GM21423 (cell line): ENCODE data around the gene ST3GAL6.

ENCODE experiments used
- ATAC-seq: cut with Tn5 transposase; IDR thresholded peaks from one replicate; pipeline ENCODE4 v1.9.1; 2021; ENCODE audit warnings: mild to moderate bottlenecking, moderate library complexity; ENCODE audit not compliant: unreplicated experiment

Gene ST3GAL6

DNA sequence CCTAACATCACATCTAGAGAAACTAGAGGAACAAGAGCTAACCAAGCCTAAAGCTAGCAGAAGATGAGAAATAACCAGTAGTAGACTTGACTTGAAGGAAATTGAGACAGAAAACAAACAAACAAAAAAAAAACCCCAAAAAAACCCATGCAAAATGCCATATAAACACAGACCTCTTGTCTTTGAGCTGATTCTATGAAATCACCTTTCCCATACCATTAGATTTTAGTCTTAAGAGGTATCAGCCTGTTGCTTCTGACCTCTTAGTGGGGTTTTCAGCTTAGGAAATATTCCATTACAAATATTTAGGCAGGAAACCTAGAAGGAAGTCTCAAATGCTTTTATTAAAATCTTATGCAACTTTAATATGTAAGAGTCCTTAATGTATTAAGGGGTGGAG is 23.9 kb upstream of the ST3GAL6 start:
- ATAC-seq = no peak

DNA sequence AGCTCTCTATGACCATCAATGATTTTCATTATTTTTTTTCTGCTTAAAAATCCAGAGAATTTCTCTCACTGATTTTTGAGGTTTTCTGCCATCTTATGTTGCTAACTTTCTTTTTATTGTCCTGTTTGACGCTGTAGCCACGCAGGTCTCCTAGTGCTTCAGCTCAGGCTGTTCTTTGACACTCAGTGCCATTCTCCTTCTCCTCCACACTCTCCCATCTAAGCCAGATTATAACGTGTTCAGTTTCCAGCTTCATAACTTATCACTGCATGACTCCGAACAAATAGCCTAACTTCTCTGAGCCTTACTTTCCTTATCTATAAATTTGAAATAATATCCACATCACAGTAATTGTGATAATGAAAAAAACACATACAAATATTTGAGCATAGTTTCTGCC is 22.8 kb upstream of the ST3GAL6 start:
- ATAC-seq = no peak

DNA sequence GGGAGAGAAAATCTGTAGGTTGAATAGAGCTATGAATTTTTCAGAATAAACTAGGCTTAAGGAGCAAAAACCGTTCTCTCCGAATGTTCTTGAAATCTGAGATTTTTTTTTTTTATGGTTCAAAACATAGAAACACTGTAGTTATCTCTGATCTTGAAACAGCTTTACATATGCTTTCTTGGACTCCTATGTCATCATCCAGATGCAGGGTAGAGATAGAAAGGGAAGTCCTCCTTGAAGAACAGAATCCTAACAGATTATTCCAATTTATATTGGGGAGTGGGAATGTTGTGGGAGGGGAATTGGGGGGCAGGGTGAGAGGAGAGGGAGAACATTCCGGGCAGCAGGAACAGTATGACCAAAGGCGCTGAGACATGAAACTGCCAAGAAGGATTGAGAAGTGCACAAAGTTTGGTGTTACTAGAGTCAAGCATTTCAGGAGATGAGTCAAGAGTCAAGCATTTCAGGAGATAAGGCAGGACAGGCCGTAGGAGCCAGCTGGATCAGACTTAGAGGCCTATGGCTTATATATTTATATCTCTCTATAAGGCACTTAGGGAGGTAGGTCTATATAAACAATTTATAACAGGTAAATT is 21.9 kb upstream of the ST3GAL6 start:
- ATAC-seq = no peak

DNA sequence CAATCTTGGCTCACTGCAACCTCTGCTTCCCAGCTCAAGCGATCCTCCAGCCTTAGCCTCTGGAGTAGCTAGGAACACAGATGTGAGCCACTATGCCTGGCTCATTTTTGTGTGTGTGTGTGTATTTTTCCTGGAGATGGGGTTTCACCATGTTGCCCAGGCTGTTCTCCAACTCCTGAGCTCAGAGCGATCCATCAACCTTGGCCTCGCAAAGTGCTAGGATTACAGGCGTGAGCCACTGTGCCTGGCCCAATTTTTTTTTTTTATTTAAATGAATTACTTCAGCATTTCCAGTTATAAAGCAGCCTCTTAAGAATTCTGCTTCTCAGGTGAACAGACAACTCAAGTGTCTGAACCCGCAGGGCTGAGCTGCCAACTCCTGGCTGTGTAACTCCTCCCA is 20.1 kb upstream of the ST3GAL6 start:
- no peak for ATAC-seq

DNA sequence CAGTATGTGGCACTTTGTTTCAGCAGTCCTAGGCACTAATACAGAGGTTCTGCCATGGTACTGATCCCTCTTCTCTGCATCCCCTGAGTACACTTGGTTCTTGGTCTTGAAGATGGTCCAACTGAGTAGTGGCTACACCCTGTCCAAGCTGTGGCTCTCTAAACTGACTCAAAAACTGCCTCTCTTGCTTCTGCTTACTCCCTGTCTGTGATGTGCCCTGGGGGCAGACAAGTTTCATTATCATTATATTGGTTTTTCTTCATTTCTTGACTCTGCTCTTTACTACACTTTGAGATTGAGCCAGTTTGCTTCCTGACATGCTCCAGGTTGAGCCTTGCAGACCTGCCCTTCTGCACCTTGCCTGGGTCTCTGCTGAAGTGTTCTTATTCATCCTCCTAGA is 18.9 kb upstream of the ST3GAL6 start:
- ATAC-seq = no peak

DNA sequence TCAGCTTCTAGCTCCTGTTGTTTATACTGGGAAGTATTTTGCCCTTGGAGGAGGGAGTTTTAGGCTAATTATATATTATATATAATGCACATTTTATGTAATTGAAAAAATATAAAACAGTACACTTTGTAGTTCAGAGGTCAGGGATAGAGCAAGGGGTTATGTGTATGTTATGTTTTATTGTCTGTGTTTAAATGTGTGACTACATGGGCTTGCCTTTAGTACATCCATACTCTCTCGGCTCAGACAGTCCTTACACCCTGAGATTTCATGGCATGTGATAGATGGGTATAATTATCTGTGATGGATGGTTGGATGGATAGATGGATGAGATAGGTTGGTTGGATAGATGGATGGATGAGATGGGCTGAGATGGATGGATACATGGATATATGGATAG is 17.4 kb upstream of the ST3GAL6 start:
- ATAC-seq = no peak

DNA sequence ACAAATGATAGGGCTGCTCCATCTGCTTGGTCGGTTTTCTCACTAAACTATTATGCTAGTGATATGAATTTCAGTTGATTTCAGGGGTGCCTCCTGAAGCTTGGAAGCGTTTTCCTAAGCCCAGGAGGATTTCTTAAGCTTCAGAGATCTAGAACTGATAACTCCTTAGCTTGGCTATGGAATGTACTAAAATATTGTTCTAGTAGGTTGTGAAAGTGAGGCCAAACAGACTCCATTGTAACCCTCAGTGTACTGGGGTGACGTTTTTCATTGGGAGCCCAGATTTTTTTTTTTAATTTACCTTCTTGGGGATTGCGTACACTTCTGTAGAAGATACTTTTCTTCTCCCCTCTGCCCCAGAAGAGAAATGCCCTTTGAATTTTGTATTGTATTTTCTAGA is 17.0 kb upstream of the ST3GAL6 start:
- ATAC-seq = no peak

DNA sequence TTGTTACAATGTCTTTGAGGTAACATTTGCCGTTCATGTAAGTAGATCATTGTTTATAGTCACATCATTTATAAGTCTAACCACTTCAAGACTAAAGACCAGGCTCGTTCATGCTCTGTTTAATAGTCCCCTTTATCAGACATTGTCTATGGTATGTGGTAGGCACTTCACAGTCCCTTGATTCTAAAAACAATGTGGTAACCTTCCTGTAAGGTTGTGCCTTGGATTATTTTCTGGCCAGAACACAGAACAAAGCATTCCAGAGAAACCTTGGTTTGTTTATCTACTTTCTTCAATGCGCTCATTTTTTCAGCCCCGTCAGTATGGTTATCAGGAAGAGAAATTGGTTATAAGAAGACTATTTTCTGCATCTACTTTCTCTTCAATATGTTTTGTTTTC is 16.3 kb upstream of the ST3GAL6 start:
- ATAC-seq = no peak

DNA sequence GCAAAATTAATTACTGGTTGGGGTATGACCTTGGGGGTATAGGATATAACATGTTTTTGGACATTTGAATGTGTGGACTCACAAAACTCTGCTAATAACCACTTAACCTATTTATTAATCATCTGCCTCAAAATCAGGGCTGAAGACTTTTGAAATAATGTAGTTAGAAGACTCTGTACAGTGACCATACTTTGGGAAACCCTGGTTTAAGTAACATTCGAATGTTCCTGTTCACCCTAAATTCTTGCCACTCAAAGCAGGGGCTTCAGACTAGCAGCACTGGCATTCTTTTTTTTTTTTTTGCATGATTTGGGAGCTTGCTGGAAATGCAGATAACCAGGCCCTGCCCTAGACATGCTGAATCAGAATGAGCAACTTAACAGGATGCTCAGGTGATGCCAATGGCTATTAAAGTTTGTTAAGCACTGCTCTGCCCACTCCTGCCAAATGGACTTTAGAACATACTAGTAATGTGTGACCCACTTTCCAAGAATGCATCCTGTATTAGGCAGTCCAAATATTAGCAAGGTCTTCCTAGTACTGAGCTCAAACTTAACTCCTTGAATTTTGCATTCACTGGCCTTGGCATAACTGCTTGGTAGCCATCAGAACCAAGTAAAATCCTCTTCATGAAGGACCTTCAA is 12.7 kb upstream of the ST3GAL6 start:
- ATAC-seq = no peak

DNA sequence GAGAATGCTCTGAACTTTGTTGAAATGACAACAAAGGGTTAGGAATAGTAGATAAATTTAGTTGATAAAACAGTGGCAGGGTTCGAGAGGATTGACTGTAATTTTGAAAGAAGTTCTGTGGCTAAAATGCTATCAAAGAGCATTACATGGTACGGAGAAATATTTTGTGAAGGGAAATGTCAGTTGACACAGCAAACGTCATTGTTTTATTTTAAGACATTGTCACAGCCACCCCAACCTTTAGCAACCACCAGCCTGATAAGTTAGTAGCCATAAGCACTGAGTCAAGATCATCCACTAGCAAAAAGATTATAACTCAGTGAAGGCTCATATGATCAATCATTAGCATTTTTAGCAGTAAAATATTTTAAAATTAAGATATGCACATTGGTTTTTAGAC is 8.7 kb upstream of the ST3GAL6 start:
- ATAC-seq = no peak

DNA sequence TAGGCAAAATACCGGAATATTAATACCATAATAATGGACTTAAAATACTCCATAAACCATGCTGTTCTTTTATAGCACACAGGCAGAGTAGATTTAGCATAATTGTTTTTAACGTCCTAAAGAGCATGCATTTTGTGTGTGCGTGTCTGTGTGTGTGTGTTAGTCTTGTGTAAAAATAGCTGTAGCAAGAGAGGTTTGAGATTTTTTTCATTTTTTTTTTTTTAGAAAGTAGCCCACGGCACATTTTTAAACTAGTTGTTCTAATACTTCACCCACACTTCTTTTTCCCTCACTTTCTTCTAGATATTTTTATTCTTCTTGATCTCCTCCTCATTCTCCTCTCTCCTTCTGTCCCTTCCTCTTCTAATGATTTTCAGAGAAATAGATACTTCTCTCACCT is 7.5 kb upstream of the ST3GAL6 start:
- no peak for ATAC-seq

DNA sequence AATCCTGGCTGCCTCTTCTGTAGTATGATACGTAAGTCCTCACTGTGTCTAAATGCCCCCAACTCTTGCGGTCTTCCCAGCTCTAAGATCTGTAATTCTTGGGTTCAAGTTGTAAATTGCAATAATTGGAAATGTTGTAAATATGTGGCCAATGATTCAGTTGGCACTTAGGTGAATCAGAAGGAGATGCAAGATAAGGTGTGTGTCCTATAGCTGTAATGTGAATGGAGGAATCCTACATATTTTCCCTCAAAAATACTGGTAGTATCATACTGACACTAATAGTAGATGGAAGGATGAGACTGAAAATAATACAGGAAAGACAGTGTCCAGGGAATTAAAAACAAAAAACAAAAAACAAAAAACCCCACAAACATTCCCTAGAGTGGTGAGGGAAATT is 3.5 kb upstream of the ST3GAL6 start:
- ATAC-seq = no peak

DNA sequence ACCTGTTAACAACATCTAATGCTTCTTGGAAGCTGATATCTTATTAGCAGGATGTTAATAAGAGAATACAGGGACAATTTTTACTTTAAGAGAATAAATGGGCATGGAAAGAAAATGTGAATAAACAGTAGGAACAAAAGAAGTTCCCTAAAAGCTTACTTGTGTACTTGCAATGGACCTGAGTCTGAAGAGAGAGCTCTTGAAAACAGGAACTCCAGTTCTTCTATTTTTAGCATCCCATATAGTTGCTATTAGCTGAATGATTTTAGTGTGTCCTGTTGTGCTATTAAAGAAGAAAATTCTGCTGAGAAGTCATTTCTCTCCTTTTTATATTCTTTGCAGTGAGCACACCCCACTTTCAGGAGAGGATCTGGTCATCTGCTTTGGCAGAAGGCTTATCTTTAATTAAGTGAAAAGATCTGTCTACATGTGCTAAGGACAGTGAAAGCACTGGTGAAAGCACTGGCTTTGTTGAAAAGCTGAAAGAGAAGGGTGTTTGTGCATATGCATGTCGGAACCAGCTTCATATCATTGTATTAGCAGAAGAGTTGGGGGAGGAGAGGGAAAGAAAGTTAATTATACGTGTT is 1.4 kb upstream of the ST3GAL6 start:
- ATAC-seq = no peak

DNA sequence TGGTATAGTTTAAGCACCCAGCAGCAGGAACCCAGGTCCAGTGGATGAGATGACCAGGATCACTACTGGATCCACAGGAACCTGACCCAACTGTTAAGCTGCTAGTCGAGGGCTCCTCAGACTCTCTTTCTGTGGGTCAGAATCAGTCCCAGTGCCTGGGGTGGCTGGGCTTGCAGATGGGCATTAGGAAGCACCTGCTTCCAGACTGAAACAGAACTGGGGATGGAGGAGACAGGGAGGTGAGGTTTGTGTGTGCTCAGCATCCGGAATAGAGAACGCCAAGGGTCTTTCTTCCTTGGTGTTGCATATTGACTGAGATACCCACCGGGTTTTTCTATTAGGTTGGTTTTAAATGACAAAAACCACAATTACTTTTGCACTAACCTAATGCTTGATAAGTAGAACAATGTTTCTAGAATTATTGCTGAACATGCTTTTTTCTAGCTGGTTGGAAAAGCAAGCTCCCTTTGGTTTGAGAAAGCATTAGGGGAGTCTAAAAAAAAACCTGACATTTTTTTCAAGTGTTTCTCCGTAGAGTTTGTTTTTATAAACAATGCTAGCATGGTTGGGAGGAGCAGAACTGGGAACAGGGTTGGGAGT is 779 bp downstream of the ST3GAL6 start:
- ATAC-seq = no peak

DNA sequence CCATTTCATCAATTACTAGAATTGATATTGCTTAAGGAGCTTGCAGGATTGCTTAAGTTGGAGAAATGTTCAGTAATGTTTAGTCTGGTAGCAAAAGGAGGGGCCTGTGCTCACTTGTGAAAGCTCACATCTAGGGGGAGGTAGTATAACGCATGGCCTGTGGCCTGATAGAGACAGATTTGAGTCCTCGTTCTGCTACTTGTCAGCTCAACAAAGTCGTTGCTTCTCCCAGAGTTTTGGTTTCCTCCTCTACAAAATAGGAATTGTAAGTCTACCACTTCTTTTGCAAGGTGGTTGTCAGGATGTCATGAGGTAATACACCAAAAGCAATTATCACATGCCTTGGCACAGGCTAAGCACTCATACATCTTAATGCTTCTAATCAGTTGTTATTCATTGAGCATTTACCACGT is 1.3 kb downstream of the ST3GAL6 start:
- ATAC-seq = no peak

DNA sequence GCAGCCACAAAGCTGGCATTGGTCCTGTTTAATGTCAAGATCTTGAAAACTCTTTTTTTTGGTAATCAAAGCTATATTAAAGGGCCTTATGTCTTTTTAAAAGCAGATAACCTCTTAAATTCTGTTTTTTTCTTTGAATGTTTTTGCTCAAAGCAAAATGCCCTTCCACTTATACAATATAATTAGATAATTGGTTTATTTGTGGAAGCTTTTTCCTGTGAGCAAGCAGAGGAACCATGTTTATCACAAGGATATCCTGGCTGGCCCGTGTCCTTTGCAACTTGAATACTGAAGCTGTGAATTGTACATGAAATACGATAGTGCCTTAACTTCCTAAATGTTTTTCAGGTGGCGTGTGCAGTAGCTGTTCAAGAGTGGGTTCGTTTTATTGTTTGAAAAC is 2.6 kb downstream of the ST3GAL6 start:
- ATAC-seq = no peak

DNA sequence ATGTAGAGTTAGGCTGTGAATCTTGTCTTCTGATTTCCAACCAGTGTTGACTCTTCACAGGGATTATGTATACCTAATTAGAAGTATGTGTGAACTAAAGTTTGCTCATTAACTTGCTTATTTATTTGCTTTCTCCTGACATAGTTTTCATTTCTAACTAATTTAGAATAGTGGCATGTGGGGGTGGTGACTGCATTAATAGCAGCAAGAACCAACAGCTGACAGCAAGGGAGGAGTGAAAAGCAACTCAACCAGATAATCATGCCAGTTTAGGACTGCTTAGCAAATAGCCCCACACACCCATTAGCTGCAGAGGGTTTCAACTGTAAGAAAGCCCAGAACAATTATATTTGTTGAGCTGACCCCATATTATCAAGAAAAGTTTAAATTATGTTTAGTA is 3.8 kb downstream of the ST3GAL6 start:
- no peak for ATAC-seq

DNA sequence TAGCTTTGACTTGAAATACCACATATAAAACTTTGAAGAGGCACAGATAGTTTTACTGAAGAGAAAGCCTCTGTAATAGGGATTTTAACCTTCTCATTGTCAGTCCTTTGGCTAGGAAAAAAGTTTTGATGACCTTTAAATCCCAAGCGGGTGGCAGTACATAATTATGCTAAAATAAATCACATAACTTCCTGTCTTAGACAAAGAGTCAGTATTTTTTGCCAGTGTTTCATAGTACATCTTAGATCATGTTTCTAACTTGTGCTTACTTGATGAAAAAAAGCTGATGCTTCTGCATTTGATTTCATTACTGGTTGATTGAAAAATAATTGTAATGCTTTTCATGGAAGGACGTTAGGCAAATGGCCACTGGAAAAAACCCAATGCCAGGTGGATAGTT is 5.8 kb downstream of the ST3GAL6 start:
- no peak for ATAC-seq

DNA sequence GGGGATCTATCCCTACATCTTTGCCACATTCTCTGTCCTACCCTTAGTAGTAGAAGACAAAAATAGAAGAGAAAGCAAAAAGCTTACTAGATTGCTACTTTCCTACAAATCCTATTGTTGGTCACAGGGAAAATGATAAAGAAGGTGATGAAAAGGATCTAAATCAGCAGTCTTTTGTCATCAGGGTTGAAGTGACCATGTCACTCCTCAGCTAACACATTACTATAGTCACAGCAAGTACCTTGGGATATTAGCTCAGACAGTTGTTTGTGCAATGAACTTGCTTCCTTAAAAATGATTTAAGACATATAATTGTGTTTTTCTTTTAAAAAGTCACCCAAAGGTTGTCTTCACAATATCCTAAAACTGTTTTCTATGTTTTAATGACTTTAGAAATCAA is 6.3 kb downstream of the ST3GAL6 start:
- ATAC-seq = no peak

DNA sequence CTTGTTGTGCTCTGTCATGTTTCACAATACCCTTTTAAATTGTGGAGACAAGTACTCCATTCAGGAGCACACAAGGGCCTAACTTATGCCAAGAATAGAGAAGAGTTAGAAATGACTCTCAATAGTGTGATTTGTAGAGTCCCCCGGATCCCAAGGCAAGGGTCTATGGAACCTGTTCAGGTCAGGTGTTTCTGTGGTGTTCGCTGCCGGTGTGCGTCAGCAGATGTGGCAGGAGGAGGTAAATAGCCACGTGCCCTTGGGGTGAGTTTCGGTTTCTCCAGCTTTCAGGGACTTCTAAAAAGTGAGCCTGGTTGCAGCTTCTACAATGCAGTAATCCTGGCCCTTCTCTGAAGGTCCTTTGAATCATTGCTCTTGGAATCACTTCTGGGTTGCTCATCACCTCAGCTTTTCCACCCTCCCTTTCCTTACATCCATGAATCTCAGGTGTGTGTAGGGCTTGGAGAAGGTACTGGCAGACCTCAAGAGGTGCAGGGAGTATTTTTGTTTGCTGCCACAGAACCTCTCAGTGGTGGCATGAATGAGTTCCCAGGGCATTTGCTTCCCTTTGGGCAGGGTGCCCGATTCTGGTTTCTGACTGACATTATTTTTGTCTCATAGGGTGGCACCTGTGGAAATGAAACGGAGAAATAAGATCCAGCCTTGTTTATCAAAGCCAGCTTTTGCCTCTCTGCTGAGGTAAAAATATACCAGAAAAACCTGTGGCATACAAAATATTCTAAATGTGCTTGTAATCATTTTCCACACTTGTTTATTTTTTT is 7.3 kb downstream of the ST3GAL6 start:
- ATAC-seq = peak; percentile 85

DNA sequence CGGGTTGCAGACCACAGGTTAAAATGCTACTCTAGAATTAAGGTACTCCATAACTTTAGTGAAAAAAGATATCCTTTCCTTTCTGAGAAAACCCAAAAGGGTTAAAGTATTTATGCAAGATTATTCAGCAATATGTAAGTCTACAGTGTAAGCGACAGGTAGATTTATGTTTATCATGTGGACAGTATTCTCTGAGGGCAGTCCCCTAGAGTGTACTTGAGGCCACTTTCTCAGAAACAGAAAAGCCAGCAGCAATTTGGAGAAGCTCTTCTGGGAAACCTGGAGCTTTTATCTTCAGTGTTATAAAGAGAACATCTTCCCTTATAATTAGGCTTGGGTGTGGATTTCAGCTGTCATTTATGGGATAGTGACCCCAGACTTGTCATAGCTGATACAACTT is 8.9 kb downstream of the ST3GAL6 start:
- no peak for ATAC-seq
